K562 (cell line): ENCODE results near the gene SAV1. TPM values are rescaled to one million over a fixed set of nuclear protein-coding genes. Genes with fewer than 3 reads are reported as not detected.
A peak's percentile ranks its signal among the peaks of the same experiment; 100 is the strongest.

Experiments used
- ATF1 ChIP-seq, 2 experiments: fragments of 450-650 bp in 1 of 2; IDR thresholded peaks; 2 replicates each; pipeline ENCODE4 v1.6.1; 2016; ENCODE audit warnings: missing compliant biosample characterization in 1 of 2, missing genetic modification characterization in 1 of 2
- ATF7 ChIP-seq: fragments of 450-650 bp; IDR thresholded peaks from 2 replicates; pipeline ENCODE4 v1.7.1; 2014; ENCODE audit warnings: mild to moderate bottlenecking, moderate library complexity
- CCAR2 ChIP-seq: fragments of 200-400 bp; formaldehyde crosslinking; IDR thresholded peaks from 2 replicates; pipeline ENCODE4 v1.6.1; 2017; ENCODE audit warnings: mild to moderate bottlenecking, low read depth, low read length
- CXXC5 ChIP-seq: fragments of 250-450 bp; sonication (Bioruptor Pico); IDR thresholded peaks from 2 replicates; pipeline ENCODE4 v1.8.0; 2022; ENCODE audit warnings: inconsistent platforms, mild to moderate bottlenecking, moderate library complexity
- DEAF1 ChIP-seq: fragments of 450-650 bp; formaldehyde crosslinking; IDR thresholded peaks from 2 replicates; pipeline ENCODE4 v1.4.0; 2020; ENCODE audit warnings: mild to moderate bottlenecking, moderate library complexity
- GATAD2A ChIP-seq: fragments of 450-650 bp; IDR thresholded peaks from 2 replicates; pipeline ENCODE4 v1.6.1; 2017
- HDGF ChIP-seq: fragments of 450-650 bp; IDR thresholded peaks from 2 replicates; pipeline ENCODE4 v1.6.1; 2016
- ILF3 ChIP-seq: fragments of 450-650 bp; IDR thresholded peaks from 2 replicates; pipeline ENCODE4 v1.6.1; 2018; ENCODE audit warnings: antibody characterized with exemption, mild to moderate bottlenecking, moderate library complexity, borderline replicate concordance
- JUN ChIP-seq, 2 experiments: sonication (generic) in 1 of 2; formaldehyde crosslinking in 1 of 2; IDR thresholded peaks; 2 replicates each; pipeline versions ENCODE4 v1.6.1 to v1.8.0; 2012 to 2022; ENCODE audit warnings: borderline replicate concordance in 2 of 2, mild to moderate bottlenecking in 2 of 2, improper control_type of control experiment in 1 of 2, low read depth in 1 of 2, low read length in 1 of 2, missing genetic modification reagents in 1 of 2
- MCM7 ChIP-seq, 2 experiments: fragments of 450-650 bp; IDR thresholded peaks; 2 replicates each; pipeline ENCODE4 v1.6.1; 2016 to 2018
- NONO ChIP-seq, 2 experiments: fragments of 200-400 bp in 1 of 2; fragments of 450-650 bp in 1 of 2; formaldehyde crosslinking in 1 of 2; IDR thresholded peaks; 2 replicates each; pipeline ENCODE4 v1.6.1; 2017; ENCODE audit warnings: low read depth in 2 of 2, mild to moderate bottlenecking in 2 of 2, moderate library complexity in 2 of 2, low read length in 1 of 2
- POLR2A ChIP-seq: fragments of 450-650 bp; conservative IDR thresholded peaks from 2 replicates; pipeline ENCODE4 v1.6.1; 2016
- RUNX1 ChIP-seq: sonication (generic); IDR thresholded peaks from 2 replicates; pipeline ENCODE4 v1.6.1; 2016; ENCODE audit warnings: antibody characterized with exemption, low read depth
- ZNF134 ChIP-seq: fragments of 250-450 bp; sonication (Bioruptor Pico); conservative IDR thresholded peaks from 2 replicates; pipeline ENCODE4 v1.4.0; 2020
- ZNF561 ChIP-seq: fragments of 450-650 bp; formaldehyde crosslinking; conservative IDR thresholded peaks from 2 replicates; pipeline ENCODE4 v1.4.0; 2020; ENCODE audit warnings: mild to moderate bottlenecking, moderate library complexity
- ZNF695 ChIP-seq: fragments of 450-650 bp; formaldehyde crosslinking; IDR thresholded peaks from 2 replicates; pipeline ENCODE4 v1.4.0; 2020; ENCODE audit warnings: mild to moderate bottlenecking, moderate library complexity
- polyA plus RNA-seq, 8 experiments: library from polyadenylated mRNA; depleted of rRNA in 4 of 8; stranded (reverse) in 5 of 8; unstranded in 3 of 8; fragments of >200 nt; fragmentation: Nextera tagmentation in 2 of 8; fragmentation: Illumina TruSeq in 1 of 8; extraction: Ambion mirVana in 2 of 8; extraction: Trizol in 1 of 8; gene quantifications; 2 replicates each; pipeline versions ENCODE4 v1.2.1 to v1.2.3, GENCODE V29; 2011 to 2014; ENCODE audit warnings: inconsistent platforms in 1 of 8, missing spikeins in 1 of 8
- total RNA-seq, 7 experiments: library from RNA; depleted of rRNA in 6 of 7; stranded (reverse); fragments of >200 nt in 6 of 7; fragmentation: Illumina TruSeq in 2 of 7; extraction: Trizol in 2 of 7; gene quantifications; 2 replicates each; pipeline versions ENCODE4 v1.2.1 to v1.2.3, GENCODE V29; 2011 to 2021; ENCODE audit warnings: low replicate concordance in 1 of 7
- TF ChIP-seq, protein P1 (sequence below): fragments of 250-450 bp; sonication (Bioruptor Pico); IDR thresholded peaks from 2 replicates; pipeline ENCODE4 v1.4.0; 2020
- TF ChIP-seq, protein P2 (sequence below): fragments of 250-450 bp; sonication (Bioruptor Pico); IDR thresholded peaks from 2 replicates; pipeline ENCODE4 v1.4.0; 2020
- TF ChIP-seq, protein P3 (sequence below): fragments of 250-450 bp; sonication (Bioruptor Pico); IDR thresholded peaks from 2 replicates; pipeline ENCODE4 v1.9.0; 2021; ENCODE audit warnings: mild to moderate bottlenecking

The SAV1 gene
- total and polyA plus RNA-seq, 9 of the 15 experiments (the other 6 are each of a cell fraction or from before 2014, with no cell fraction given): 6.5 to 18.1 (median 16.1) TPM

DNA sequence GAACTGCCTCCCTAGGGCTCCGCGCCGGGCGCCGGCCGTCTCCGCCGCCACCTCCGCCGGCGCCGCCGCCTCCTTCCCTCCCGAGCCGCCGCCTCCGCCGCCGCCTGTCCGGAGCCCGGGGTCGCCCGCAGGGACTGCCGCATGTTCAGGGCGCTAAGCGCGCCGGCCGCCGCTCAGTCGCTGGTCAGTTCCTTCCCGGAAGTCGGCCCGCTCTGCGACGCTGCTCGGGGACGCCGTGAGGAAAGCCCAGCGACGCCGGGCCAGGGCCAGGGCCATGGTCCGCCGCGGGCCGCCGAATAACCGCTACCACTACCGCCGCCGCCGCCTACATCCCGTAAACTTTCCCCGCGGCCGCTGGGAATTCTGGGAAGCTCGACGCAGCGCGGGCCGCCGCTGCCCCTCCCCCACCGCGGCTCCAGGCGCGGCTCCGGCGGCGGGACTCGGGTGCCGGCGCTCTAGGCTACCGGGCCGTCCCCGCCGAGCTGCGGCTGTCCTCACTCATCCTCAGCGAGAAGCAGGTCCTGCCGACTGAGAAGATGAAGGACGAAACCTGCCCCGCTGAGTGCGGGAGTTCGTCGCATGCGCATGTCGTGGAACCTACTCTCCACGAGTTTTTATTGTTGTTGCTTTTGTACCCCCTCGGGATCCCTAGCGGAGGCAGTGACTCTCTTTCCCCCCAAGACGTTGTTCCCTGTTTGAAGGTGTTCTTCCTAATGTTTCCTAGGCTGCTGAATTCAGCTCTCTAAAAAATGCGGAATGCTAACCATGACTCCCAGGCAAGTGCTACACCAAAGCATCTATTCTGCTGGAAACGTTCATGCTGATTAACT, at the start of gene SAV1 (continued):
- TF ChIP-seq, protein P1, sequence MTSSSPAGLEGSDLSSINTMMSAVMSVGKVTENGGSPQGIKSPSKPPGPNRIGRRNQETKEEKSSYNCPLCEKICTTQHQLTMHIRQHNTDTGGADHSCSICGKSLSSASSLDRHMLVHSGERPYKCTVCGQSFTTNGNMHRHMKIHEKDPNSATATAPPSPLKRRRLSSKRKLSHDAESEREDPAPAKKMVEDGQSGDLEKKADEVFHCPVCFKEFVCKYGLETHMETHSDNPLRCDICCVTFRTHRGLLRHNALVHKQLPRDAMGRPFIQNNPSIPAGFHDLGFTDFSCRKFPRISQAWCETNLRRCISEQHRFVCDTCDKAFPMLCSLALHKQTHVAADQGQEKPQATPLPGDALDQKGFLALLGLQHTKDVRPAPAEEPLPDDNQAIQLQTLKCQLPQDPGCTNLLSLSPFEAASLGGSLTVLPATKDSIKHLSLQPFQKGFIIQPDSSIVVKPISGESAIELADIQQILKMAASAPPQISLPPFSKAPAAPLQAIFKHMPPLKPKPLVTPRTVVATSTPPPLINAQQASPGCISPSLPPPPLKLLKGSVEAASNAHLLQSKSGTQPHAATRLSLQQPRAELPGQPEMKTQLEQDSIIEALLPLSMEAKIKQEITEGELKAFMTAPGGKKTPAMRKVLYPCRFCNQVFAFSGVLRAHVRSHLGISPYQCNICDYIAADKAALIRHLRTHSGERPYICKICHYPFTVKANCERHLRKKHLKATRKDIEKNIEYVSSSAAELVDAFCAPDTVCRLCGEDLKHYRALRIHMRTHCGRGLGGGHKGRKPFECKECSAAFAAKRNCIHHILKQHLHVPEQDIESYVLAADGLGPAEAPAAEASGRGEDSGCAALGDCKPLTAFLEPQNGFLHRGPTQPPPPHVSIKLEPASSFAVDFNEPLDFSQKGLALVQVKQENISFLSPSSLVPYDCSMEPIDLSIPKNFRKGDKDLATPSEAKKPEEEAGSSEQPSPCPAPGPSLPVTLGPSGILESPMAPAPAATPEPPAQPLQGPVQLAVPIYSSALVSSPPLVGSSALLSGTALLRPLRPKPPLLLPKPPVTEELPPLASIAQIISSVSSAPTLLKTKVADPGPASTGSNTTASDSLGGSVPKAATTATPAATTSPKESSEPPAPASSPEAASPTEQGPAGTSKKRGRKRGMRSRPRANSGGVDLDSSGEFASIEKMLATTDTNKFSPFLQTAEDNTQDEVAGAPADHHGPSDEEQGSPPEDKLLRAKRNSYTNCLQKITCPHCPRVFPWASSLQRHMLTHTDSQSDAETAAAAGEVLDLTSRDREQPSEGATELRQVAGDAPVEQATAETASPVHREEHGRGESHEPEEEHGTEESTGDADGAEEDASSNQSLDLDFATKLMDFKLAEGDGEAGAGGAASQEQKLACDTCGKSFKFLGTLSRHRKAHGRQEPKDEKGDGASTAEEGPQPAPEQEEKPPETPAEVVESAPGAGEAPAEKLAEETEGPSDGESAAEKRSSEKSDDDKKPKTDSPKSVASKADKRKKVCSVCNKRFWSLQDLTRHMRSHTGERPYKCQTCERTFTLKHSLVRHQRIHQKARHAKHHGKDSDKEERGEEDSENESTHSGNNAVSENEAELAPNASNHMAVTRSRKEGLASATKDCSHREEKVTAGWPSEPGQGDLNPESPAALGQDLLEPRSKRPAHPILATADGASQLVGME (CRISPR knock-in tag): peak; percentile 26; the same call in 1 of the 2 replicates
- TF ChIP-seq NONO (IDR thresholded peaks at IDR 0.05; ENCODE audit: low read depth in 2 of 2, low read length in 1 of 2): peak in 1 of 2 experiments; percentile 84; a peak in 2 of 4 replicates
- no peak for TF ChIP-seq ZNF134 (CRISPR knock-in tag)
- TF ChIP-seq GATAD2A: peak; percentile 67; the same call in 1 of the 2 replicates
- TF ChIP-seq, protein P2, sequence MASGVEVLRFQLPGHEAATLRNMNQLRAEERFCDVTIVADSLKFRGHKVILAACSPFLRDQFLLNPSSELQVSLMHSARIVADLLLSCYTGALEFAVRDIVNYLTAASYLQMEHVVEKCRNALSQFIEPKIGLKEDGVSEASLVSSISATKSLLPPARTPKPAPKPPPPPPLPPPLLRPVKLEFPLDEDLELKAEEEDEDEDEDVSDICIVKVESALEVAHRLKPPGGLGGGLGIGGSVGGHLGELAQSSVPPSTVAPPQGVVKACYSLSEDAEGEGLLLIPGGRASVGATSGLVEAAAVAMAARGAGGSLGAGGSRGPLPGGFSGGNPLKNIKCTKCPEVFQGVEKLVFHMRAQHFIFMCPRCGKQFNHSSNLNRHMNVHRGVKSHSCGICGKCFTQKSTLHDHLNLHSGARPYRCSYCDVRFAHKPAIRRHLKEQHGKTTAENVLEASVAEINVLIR (CRISPR knock-in tag): peak; percentile 40; the same call in 1 of the 2 replicates
- peak; percentile 90 for TF ChIP-seq CXXC5
- TF ChIP-seq, protein P3, sequence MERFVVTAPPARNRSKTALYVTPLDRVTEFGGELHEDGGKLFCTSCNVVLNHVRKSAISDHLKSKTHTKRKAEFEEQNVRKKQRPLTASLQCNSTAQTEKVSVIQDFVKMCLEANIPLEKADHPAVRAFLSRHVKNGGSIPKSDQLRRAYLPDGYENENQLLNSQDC (CRISPR knock-in tag): peak; percentile 95; the same call in 1 of the 2 replicates
- no peak for TF ChIP-seq ATF1 (CRISPR knock-in tag; IDR thresholded peaks at IDR 0.05)
- TF ChIP-seq ATF1 (tag; IDR thresholded peaks at IDR 0.05): peak; percentile 85
- TF ChIP-seq JUN (IDR thresholded peaks at IDR 0.05; ENCODE audit: borderline replicate concordance, low read depth, low read length): 0 out of 2 replicates have a peak, but pooled peaks have one; percentile 42
- TF ChIP-seq JUN (CRISPR knock-in tag; IDR thresholded peaks at IDR 0.05; ENCODE audit: borderline replicate concordance): no peak
- TF ChIP-seq RUNX1: peak; percentile 44; the same call in 1 of the 2 replicates
- no peak for TF ChIP-seq ZNF695 (CRISPR knock-in tag)
- TF ChIP-seq MCM7 (IDR thresholded peaks at IDR 0.05): no peak
- TF ChIP-seq ZNF561 (CRISPR knock-in tag): no peak
- no peak for TF ChIP-seq CCAR2
- TF ChIP-seq HDGF: no peak
- 0 out of 2 replicates have a peak, but pooled peaks have one; percentile 65 for TF ChIP-seq ILF3
- TF ChIP-seq DEAF1 (CRISPR knock-in tag): peak; percentile 6; the same call in 1 of the 2 replicates
- peak; percentile 97 for TF ChIP-seq POLR2A
- peak; percentile 46; the same call in 1 of the 2 replicates for TF ChIP-seq ATF7
